Measurements from ENCODE around the gene ATG7.

ATG7 gene

DNA sequence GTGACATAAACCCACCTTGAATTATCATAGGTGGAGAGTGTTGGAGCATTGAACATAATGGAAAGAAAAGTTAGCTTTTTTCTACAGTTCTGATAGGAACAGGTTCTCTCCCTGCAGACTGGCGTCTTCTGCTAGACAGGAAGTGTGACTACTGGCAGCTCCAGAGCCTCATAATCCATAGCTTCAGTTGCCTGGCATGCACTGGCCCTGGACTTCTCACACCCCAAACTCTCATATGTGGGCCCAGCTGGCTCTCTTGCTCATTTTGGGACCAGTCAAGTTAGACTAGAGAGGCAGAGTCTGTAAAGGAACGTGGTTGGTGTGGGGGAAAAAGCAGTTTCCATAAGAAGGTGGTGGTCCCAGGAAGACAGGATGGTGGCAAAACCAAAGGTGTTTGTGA, 191.4 kb downstream of the ATG7 start:
- TF ChIP-seq, protein P1, sequence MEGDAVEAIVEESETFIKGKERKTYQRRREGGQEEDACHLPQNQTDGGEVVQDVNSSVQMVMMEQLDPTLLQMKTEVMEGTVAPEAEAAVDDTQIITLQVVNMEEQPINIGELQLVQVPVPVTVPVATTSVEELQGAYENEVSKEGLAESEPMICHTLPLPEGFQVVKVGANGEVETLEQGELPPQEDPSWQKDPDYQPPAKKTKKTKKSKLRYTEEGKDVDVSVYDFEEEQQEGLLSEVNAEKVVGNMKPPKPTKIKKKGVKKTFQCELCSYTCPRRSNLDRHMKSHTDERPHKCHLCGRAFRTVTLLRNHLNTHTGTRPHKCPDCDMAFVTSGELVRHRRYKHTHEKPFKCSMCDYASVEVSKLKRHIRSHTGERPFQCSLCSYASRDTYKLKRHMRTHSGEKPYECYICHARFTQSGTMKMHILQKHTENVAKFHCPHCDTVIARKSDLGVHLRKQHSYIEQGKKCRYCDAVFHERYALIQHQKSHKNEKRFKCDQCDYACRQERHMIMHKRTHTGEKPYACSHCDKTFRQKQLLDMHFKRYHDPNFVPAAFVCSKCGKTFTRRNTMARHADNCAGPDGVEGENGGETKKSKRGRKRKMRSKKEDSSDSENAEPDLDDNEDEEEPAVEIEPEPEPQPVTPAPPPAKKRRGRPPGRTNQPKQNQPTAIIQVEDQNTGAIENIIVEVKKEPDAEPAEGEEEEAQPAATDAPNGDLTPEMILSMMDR (IDR thresholded peaks at IDR 0.05; ENCODE audit: low read depth, low read length, missing control alignments), result no peak
- no peak for DNase-seq (ENCODE audit: low read depth)
- H3K4me3 ChIP-seq (ENCODE audit: low read depth, low read length), result no peak overlapping the region
- in situ Hi-C loops (cut with HindIII; ENCODE audit: low sequenced_read_pairs), result no loop called here

GRCh38 chr3:11464356-11464755, 192.2 kb downstream of the ATG7 start:
- TF ChIP-seq, protein P1 (IDR thresholded peaks at IDR 0.05; ENCODE audit: low read depth, low read length, missing control alignments), result no peak
- DNase-seq (ENCODE audit: low read depth), result no peak
- in situ Hi-C loops (cut with HindIII; ENCODE audit: low sequenced_read_pairs), result no loop called here
- no peak overlapping the region for H3K4me3 ChIP-seq (ENCODE audit: low read depth, low read length)

- in situ Hi-C loops (cut with HindIII; ENCODE audit: low sequenced_read_pairs), result no loop called here
- H3K4me3 ChIP-seq (ENCODE audit: low read depth, low read length), result no peak overlapping the region
Observed at GRCh38 chr3:11465744-11466616, 193.8 kb downstream of the ATG7 start.

DNA sequence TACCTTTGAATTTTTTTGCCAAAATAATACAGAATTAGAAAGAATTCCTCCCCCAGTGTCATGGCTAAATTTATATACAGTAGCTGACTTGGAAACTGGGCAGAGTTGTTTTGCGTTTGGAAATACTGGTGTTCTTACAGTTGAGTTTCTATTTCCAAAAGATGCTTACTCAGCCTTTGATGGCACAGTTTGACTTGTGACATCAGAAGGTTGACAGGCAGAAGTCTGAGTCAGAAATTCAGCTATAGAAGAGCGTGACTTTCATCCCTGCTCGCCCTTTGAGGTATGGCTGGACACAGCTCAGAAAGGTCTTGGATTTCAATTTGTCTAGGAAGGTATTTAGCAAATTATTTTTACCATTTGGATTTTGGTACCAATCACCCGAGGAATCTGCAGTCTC, 195.7 kb downstream of the ATG7 start:
- DNase-seq (ENCODE audit: low read depth), result no peak
- H3K4me3 ChIP-seq (ENCODE audit: low read depth, low read length), result no peak overlapping the region
- TF ChIP-seq, protein P1 (IDR thresholded peaks at IDR 0.05; ENCODE audit: low read depth, low read length, missing control alignments), result no peak
- in situ Hi-C loops (cut with HindIII; ENCODE audit: low sequenced_read_pairs), result no loop called here

More at GRCh38 chr3:11465744-11466616, 193.8 kb downstream of the ATG7 start:
- DNase-seq (ENCODE audit: low read depth), result peak; percentile 67
- TF ChIP-seq, protein P1 (IDR thresholded peaks at IDR 0.05; ENCODE audit: low read depth, low read length, missing control alignments), result no peak

DNA sequence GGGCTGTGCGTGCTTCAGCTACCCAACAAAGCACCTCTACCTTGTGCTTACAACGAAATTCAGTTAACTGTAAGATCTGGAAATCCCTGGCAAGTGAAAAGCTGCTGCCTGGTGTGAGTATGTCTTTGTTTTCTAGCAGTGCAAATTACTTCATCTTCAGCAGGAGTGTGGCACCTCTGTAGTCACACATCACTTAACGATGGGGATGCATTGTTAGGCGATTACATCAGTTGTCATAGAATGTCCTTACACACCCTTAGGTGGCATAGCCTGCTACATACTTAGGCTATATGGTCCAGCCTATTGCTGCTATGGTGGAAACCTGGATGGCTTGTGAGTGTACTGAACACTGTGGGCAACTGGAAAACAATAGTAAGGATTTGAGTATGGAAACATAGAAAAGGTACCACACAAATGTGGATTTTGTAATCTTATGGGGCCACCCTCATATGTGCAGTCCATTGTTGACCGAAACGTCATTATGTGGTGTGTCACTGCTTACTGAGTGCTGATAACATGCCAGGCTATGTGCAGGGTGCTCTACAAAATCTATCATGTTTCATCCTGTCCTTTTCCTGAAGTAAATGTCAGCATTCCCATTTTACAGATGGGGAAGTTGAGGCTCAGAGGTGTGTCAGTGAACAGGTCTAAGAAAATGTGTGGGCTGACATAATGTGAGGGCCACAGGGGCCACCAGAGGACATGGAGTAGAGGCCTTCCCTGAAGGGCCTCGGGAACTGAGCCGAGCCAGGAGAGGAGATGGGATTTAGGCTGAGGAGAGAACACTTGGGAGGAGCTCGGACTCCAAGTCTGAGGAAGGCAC, 198.0 kb downstream of the ATG7 start:
- DNase-seq (ENCODE audit: low read depth), result no peak
- TF ChIP-seq, protein P1 (IDR thresholded peaks at IDR 0.05; ENCODE audit: low read depth, low read length, missing control alignments), result no peak
- in situ Hi-C loops (cut with HindIII; ENCODE audit: low sequenced_read_pairs), result no loop called here
- H3K4me3 ChIP-seq (ENCODE audit: low read depth, low read length), result no peak overlapping the region

GRCh38 chr3:11475324-11475723, 203.1 kb downstream of the ATG7 start:
- TF ChIP-seq, protein P1 (IDR thresholded peaks at IDR 0.05; ENCODE audit: low read depth, low read length, missing control alignments), result no peak
- no peak for DNase-seq (ENCODE audit: low read depth)
- in situ Hi-C loops (cut with HindIII; ENCODE audit: low sequenced_read_pairs), result no loop called here
- no peak overlapping the region for H3K4me3 ChIP-seq (ENCODE audit: low read depth, low read length)

Data from astrocyte of the cerebellum (primary cell).